GM18907 (cell line): ENCODE measurements around the gene CLDN11.
A peak's percentile ranks its signal among the peaks of the same experiment; 100 is the strongest.

Experiments used
- ATAC-seq: cut with Tn5 transposase; IDR thresholded peaks from one replicate; pipeline ENCODE4 v1.9.1; 2021; ENCODE audit warnings: mild to moderate bottlenecking, moderate library complexity; ENCODE audit not compliant: unreplicated experiment

CLDN11 gene

DNA sequence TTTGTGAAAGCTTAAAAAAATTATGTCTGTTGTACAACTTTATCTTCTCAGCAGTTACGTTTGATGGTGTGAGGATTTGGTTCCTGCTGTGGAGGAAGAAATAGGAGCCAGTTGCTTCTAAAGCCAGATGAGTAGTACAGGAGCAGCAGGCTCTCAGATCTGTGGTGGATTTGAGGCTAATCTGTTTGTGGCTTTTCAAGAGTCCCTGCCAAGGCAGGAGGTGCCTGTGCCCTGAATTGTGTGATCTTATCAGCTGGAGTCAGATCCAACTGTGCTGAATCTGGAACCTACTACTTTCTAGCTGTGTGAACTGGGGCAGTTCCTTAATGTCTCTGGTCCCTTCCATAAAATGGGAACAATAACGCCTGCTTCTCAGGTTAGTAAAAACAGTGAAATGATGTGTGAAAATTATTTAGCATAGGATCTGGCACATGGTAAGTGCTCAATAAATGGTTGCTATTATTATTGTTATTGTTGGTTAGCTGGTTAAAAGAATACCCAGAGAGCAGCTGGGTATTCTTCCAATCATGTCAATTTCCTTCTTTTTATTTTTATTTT is 7.7 kb downstream of the CLDN11 start:
- ATAC-seq: no peak

GRCh38 chr3:170428095-170428494 is 9.4 kb downstream of the CLDN11 start:
- ATAC-seq: no peak

DNA sequence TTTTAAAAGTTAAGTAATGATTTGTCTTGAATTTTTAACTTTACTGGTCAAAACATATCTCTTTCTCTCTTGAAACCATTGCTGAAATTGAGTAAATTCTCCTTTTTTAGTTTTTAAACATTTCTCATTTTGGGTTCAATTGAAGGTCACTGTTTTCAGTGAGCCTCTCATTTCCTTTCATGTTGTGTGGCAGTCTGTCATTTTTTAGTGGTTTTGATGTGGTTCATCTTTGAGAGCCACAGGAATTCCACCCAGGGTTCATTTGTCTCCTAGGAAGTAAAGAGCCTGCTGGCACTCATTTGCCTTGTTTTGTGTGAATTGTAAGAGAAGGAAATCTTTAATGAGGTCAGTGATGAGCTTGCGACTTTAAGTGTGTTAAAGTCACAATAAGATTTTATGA is 10.4 kb downstream of the CLDN11 start:
- ATAC-seq: peak; percentile 76

DNA sequence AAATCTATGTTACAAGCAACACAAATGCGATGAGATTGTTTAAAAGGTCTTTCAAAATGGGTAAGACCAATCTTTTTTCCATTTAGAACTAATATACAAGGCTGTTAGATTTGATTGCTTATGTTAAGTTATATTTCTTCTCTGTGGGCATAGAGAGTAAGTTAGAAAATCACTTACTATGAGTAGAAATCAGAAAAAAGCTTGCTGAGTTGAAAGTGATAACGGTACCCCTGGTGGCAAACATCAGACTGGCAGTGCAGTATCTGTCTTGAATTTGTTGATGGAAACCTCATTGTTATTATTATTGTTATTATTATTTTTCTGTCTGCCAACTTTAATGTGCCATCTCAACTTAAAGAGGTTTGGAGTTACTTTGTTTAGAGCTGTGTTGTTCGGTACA is 12.4 kb downstream of the CLDN11 start:
- ATAC-seq: no peak

GRCh38 chr3:170432416-170432815 is 13.7 kb downstream of the CLDN11 start:
- ATAC-seq: no peak

DNA sequence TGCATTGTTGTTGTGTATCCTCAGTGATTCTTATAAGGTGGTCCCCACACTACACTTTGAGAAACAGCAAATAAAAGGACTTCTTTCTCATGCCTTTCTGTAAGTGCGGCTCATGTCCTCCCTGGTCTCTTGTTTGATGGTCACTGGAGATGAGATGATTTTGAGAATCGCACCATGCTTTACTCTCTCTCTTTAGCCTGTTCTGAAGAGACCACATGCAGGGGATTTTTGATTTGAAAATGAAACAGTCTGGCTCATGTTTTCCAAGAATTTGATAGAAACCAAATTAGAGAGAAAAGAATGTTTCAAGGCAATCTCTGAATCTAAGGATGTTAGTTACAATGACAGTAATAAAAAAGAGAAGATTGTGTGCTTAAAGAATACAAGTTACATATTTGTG is 18.0 kb downstream of the CLDN11 start:
- no peak for ATAC-seq

DNA sequence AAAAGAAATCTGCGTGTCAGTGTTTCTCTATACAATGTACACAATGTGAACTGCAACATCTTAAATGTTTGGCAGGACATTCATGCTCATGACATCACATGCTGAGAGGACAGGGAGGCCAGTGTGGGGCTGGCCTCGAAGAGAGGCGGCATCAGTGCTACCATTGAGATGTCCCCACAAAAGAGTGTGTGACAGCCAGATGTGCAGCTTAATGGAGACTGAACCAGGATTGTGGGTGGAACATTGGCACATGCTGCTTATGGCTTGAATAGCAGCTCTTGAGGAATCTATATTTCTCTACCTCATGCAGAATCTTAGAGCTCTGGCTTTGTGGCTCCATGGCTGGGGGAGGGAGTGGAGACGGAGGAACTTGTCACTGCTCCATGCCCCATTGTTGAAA is 18.5 kb downstream of the CLDN11 start:
- no peak for ATAC-seq

DNA sequence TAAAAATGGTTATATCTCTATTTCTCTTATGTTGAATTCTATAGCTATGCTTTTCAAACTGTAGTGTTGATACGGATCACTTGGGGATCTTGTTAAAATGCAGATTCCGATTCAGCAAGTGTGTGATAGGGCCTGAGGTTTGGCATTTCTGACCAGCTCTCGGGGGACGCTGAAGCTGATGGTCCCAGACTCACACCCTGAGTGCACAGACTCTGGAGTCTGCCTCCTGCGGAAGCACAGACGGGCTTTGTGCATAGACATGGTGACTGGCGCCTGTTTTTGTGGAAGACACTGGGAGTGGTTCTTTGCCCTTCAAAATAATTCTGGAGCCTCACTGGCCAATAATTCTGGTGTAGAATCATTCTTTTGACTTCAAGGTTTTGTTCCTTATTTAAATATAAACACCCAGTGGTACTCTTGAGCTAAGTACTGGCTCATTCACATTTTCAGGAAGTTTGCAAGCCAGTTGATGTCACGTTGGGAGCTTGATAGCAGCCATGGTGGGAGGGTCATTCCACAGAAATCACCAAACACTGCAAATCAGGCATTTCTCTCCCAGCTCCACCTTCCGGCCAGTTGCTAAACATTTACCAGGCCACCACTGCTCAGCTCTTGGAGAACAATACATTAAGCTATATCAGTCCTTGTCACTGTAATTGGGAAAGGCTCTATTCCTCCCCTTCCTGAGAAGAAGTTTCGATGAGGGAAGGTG is 19.2 kb downstream of the CLDN11 start:
- ATAC-seq: no peak

DNA sequence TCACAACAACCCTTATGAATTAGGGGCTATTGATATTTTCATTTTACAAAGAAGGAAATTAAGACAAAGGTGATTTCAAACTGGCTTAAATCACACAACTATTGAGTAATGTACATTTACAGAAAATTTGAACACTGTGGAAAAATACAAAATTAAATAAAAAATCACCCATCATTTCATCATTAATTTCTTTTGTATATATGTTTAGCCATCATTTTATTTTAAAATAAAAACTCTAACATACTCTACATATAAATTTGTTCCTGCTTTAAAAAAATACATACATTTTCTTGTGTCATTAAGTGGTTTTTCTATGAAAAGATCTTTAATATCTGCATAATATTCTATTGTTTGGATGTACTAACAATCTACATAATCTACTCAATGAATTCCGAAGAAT is 20.2 kb downstream of the CLDN11 start:
- ATAC-seq: no peak

DNA sequence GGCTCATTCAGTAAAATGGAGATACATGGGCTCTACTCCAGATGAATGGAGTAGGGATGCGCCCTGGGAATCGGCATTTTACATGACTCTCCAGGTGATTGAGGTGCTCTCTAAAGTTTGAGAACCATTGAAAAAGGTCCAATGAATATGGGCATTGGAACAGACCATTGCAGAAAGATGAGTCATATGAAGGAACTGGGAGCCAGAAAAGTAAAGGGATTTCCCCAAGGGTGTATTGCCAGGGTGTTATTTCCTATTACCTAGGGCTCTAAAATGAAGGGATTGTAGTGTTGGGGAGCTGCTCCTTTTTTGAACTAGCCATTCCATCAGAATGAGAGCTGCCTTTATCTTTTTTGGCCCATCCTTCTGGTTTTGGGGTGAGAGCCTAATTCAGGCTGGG is 21.7 kb downstream of the CLDN11 start:
- ATAC-seq: no peak

- ATAC-seq: no peak
Measured at GRCh38 chr3:170441412-170441811, 22.7 kb downstream of the CLDN11 start.

- ATAC-seq: no peak
Measured at GRCh38 chr3:170442947-170443346, 24.3 kb downstream of the CLDN11 start.

GRCh38 chr3:170443457-170443856 is 24.8 kb downstream of the CLDN11 start:
- no peak for ATAC-seq

- no peak for ATAC-seq
Measured at GRCh38 chr3:170448584-170448983, 29.9 kb downstream of the CLDN11 start.

GRCh38 chr3:170450039-170450438 is 31.4 kb downstream of the CLDN11 start:
- ATAC-seq: no peak

- no peak for ATAC-seq
Measured at GRCh38 chr3:170454509-170454908, 35.8 kb downstream of the CLDN11 start.

GRCh38 chr3:170458285-170458684 is 39.6 kb downstream of the CLDN11 start:
- ATAC-seq: no peak

- no peak for ATAC-seq
Measured at GRCh38 chr3:170463011-170463410, 44.3 kb downstream of the CLDN11 start.

DNA sequence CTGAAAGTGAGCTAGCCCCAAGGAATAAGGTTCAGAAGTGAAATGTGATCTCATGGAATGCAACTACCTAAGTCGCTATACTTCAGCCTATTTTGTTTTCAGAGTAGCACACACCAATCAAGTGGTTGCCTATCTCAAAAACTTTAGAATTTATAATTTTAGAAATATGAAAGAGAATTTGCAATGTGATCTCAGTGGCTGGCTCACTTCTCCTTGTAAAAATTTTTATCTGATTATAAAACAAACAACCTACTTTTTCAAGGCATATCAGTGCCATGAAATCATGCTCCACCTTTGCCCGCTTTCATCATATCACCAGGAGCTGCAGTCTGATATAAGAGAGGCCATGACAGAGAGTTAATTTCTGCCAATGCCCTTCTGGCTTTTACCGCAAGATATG is 47.3 kb downstream of the CLDN11 start:
- ATAC-seq: no peak

- ATAC-seq: no peak
Measured at GRCh38 chr3:170467007-170467406, 48.3 kb downstream of the CLDN11 start.

DNA sequence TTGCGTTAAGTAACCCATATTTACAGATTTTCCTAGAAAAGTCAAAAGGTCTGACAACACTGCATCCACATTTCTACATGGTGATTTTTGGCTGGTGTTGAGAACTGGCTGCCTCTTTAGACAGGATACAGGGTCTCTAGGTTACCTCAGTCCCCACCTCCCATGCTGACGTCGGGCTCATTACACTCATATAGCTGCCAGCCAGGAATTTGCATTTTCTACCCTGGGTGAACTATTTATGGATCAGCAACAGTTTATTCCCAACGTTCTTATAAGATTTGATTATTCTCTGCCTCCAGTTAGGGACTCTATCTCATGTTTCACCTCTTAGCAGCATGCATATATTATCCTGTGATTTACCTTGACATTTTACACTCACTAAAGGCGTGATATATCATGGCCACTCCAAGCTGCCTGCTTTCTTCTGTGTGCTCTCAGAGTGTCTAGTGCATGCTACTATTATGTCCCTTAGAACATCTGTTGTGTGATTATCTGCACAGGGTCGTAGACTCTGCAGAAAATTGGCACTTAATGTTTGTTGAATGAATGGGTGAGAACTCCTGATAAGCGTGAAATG is 49.0 kb downstream of the CLDN11 start:
- ATAC-seq: no peak
